ENCODE data around the gene OR2V2.

DNA sequence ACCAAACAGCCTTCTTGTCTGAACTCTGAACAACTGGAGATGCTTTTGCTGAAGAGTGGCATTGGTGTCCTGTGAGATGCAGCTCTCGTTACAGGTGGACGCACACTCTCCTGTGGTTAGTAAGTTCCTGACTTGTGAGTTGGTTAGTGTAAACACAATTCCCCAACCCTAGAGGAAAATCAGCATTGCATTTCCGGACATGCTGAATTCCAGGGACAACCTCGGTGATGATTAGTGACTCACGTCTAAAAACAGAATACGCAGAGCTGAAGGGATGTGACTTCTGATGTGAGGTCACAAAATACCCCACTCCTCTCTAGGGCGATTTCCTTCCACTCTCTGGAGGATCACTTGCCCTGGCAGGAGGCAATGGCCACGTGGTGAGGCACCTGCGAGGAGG lies 5.0 kb downstream of the OR2V2 start:
- TF ChIP-seq, protein P1, sequence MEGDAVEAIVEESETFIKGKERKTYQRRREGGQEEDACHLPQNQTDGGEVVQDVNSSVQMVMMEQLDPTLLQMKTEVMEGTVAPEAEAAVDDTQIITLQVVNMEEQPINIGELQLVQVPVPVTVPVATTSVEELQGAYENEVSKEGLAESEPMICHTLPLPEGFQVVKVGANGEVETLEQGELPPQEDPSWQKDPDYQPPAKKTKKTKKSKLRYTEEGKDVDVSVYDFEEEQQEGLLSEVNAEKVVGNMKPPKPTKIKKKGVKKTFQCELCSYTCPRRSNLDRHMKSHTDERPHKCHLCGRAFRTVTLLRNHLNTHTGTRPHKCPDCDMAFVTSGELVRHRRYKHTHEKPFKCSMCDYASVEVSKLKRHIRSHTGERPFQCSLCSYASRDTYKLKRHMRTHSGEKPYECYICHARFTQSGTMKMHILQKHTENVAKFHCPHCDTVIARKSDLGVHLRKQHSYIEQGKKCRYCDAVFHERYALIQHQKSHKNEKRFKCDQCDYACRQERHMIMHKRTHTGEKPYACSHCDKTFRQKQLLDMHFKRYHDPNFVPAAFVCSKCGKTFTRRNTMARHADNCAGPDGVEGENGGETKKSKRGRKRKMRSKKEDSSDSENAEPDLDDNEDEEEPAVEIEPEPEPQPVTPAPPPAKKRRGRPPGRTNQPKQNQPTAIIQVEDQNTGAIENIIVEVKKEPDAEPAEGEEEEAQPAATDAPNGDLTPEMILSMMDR (IDR thresholded peaks at IDR 0.05), result no peak
- TF ChIP-seq POLR2A (IDR thresholded peaks at IDR 0.05), result no peak

All from right lobe of liver (tissue), 4 donors.